Sigmoid colon (tissue), 4 donors: ENCODE data around the gene ZFAND2B.

Experiments used
- CTCF ChIP-seq, 4 experiments: fragments of 450-650 bp in 3 of 4; fragments of 200-600 bp in 1 of 4; IDR thresholded peaks; one replicate each; pipeline ENCODE4 v1.5.1; 2016 to 2019; ENCODE audit warnings: antibody characterized with exemption in 4 of 4, mild to moderate bottlenecking in 3 of 4, moderate library complexity in 2 of 4
- EP300 ChIP-seq, 4 donors: sonication (generic); formaldehyde crosslinking; IDR thresholded peaks; one replicate each; pipeline ENCODE4 v1.6.1; 2017; ENCODE audit warnings: antibody characterized with exemption in 4 of 4
- POLR2A ChIP-seq, 2 donors: fragments of 450-650 bp; IDR thresholded peaks; one replicate each; pipeline ENCODE4 v1.6.1; 2016; ENCODE audit warnings: antibody characterized with exemption in 2 of 2, mild to moderate bottlenecking in 2 of 2, moderate library complexity in 2 of 2

GRCh38 chr2:219209236-219210195 is 2.9 kb downstream of the ZFAND2B start:
- no peak for TF ChIP-seq POLR2A (IDR thresholded peaks at IDR 0.05)
- TF ChIP-seq CTCF (IDR thresholded peaks at IDR 0.05): no peak
- TF ChIP-seq EP300 (IDR thresholded peaks at IDR 0.05): no peak
